Kidney (tissue), 14 donors: ENCODE data around the gene CRB2. TPM values are rescaled to one million over a fixed set of nuclear protein-coding genes. Genes with fewer than 3 reads are reported as not detected.

Source experiments
- DNase-seq, 5 donors: peaks; one replicate each; pipeline ENCODE4 v3.0.0-alpha.2; 2013 to 2020
- FAIRE-seq: peaks from 2 replicates; lab custom pipeline; 2012; peaks lifted over from hg19 to GRCh38; lab: Jason Lieb, UNC
- H3K27ac ChIP-seq, 2 donors: one replicate each; pipeline ENCODE4 v1.7.0; 2013; ENCODE audit warnings: low read depth in 2 of 2, low read length in 2 of 2, inconsistent platforms in 1 of 2
- H3K27me3 ChIP-seq: one replicate; pipeline ENCODE4 v1.7.1; 2013; ENCODE audit warnings: low read length, inconsistent platforms; ENCODE audit not compliant: control insufficient read depth, insufficient read depth
- H3K36me3 ChIP-seq, 3 donors: one replicate each; pipeline versions ENCODE4 v1.7.0 to v1.7.1; 2013; ENCODE audit warnings: low read length in 3 of 3, control low read depth in 1 of 3, inconsistent platforms in 1 of 3; ENCODE audit not compliant: insufficient read depth in 3 of 3, control insufficient read depth in 2 of 3
- H3K4me1 ChIP-seq, 3 donors: one replicate each; pipeline versions ENCODE4 v1.7.0 to v1.7.1; 2013; ENCODE audit warnings: low read length in 3 of 3, inconsistent platforms in 1 of 3, low read depth in 1 of 3; ENCODE audit not compliant: control insufficient read depth in 2 of 3, insufficient read depth in 2 of 3
- H3K4me3 ChIP-seq, 3 donors: one replicate each; pipeline versions ENCODE4 v1.7.0 to v1.8.1; 2013; ENCODE audit warnings: low read length in 3 of 3, control low read depth in 1 of 3, inconsistent platforms in 1 of 3
- H3K9ac ChIP-seq, 3 donors: one replicate each; pipeline versions ENCODE4 v1.7.0 to v1.7.1; 2013; ENCODE audit warnings: low read length in 3 of 3, control low read depth in 1 of 3, inconsistent platforms in 1 of 3
- H3K9me3 ChIP-seq, 3 donors: one replicate each; pipeline versions ENCODE4 v1.7.0 to v1.7.1; 2013; ENCODE audit warnings: low read length in 3 of 3, control low read depth in 1 of 3, inconsistent platforms in 1 of 3; ENCODE audit not compliant: control insufficient read depth in 2 of 3, insufficient read depth in 1 of 3
- intact Hi-C: fragments of 100-400 bp; cut with DNase I; formaldehyde crosslinking; loops from one replicate; pipeline ENCODE4 v1.11.1; 2022
- polyA plus RNA-seq: library from polyadenylated mRNA; stranded (reverse); fragments of 350-450 nt; fragmentation: Illumina TruSeq; extraction: RNeasy Lipid Tissue Mini Kit (QIAGEN cat#74804); gene quantifications from one replicate; pipeline ENCODE4 v1.2.3, GENCODE V29; 2014; ENCODE audit warnings: low read depth, low replicate concordance; ENCODE audit not compliant: insufficient read depth
- total RNA-seq: library from RNA; stranded (reverse); fragmentation: NEBNext Ultra II Directional; extraction: Animal tissue kit (Norgen Biotek cat#: 25700); gene quantifications from one replicate; pipeline ENCODE4 v1.2.1, GENCODE V29; 2021
- TF ChIP-seq, protein P1 (sequence below): IDR thresholded peaks from 3 replicates; pipeline ENCODE4 v1.5.1; 2012; ENCODE audit warnings: mild to moderate bottlenecking, moderate library complexity, borderline replicate concordance; ENCODE audit not compliant: insufficient read depth; ENCODE audit errors: extremely low read depth
- donor health status: control.
- donor health status: control.
- donor health status: control.
- donor health status: control.
- donor health status: control.
- donor health status: DM: yes; HTN: yes; CAD: no.
- donor health status: Normal renal cell carcinoma (clear cell type).

Gene CRB2
- total and polyA plus RNA-seq, 2 donors from 2014 or later, result 0.88 to 8.4 TPM

DNA sequence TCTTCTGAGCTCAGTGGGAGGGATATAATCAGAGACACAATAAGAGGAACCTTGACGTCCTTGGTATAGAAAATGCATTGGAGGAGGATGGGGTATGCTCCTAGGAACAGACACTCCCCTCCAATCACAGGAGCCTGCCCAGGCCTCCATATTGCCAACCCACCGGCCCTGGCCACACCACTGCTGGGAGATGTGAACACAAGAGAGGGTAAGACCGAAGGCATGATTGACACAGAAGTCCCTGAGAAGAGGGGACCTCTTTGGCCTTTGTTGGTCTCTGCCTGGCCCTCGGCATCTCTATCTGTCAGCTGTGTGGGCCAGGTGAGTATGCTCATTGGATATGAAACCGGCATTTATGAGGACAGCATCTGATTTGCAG lies 62.0 kb downstream of the CRB2 start:
- Histone ChIP-seq H3K36me3 (peaks cover 0 to 10% (median 5%) of the 10 kb centered on the region in 3 donors), H3K4me1 (peaks cover 0 to 2% (median 0%) of the 10 kb centered on the region in 3 donors), H3K4me3 (no peak overlapping the region), H3K27ac (no peak overlapping the region), H3K9ac (no peak overlapping the region), H3K27me3 (no peaks in the 10 kb centered on the region), H3K9me3 (no peaks in the 10 kb centered on the region)
- intact Hi-C loops, result no loop called here
- no peak for FAIRE-seq
- DNase-seq, result peak in 1 of 5 donors; percentile 13
- TF ChIP-seq, protein P1, sequence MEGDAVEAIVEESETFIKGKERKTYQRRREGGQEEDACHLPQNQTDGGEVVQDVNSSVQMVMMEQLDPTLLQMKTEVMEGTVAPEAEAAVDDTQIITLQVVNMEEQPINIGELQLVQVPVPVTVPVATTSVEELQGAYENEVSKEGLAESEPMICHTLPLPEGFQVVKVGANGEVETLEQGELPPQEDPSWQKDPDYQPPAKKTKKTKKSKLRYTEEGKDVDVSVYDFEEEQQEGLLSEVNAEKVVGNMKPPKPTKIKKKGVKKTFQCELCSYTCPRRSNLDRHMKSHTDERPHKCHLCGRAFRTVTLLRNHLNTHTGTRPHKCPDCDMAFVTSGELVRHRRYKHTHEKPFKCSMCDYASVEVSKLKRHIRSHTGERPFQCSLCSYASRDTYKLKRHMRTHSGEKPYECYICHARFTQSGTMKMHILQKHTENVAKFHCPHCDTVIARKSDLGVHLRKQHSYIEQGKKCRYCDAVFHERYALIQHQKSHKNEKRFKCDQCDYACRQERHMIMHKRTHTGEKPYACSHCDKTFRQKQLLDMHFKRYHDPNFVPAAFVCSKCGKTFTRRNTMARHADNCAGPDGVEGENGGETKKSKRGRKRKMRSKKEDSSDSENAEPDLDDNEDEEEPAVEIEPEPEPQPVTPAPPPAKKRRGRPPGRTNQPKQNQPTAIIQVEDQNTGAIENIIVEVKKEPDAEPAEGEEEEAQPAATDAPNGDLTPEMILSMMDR, result no peak

- TF ChIP-seq, protein P1, result no peak
- H3K9me3 ChIP-seq, result no peaks in the 10 kb centered on the region
- H3K4me3 ChIP-seq, result no peak overlapping the region
- H3K27me3 ChIP-seq, result no peaks in the 10 kb centered on the region
- peaks cover 0 to 10% (median 5%) of the 10 kb centered on the region in 3 donors for H3K36me3 ChIP-seq
- FAIRE-seq, result no peak
- intact Hi-C loops, result no loop called here
- no peak overlapping the region for H3K9ac ChIP-seq
- peaks cover 0 to 2% (median 0%) of the 10 kb centered on the region in 3 donors for H3K4me1 ChIP-seq
- DNase-seq, result peak in 1 of 5 donors; percentile 44
- H3K27ac ChIP-seq, result no peak overlapping the region
Measured at GRCh38 chr9:123418506-123418905, 62.5 kb downstream of the CRB2 start.

DNA sequence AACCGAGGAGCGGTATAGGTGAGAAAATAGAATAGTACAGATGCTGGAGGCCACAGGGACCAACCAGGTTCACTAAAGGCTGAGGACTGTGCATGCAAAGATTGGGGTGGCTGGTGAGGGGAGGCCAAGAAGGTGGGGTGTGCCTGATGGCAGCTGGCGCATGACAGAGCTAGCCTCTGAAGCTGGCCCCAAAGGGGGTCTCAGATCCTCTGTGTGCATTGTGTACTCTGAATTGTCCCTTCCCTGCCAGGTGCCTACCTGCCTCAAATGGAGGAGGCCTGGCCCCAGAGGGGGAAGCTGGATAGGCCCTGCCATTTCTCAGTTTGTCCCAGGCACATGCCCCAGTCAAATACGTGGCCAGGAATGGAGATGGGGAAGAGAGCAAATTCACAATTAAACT lies 63.1 kb downstream of the CRB2 start:
- TF ChIP-seq, protein P1, result no peak
- DNase-seq (peak in 2 of 5 donors; percentile 24 to 46), FAIRE-seq (no peak)
- H3K27me3 ChIP-seq, result no peaks in the 10 kb centered on the region
- no peak overlapping the region for H3K9ac ChIP-seq
- no peak overlapping the region for H3K4me3 ChIP-seq
- peaks cover 0 to 10% (median 5%) of the 10 kb centered on the region in 3 donors for H3K36me3 ChIP-seq
- no peak overlapping the region for H3K27ac ChIP-seq
- H3K9me3 ChIP-seq, result no peaks in the 10 kb centered on the region
- peaks cover 0 to 2% (median 0%) of the 10 kb centered on the region in 3 donors for H3K4me1 ChIP-seq
- intact Hi-C loops, result no loop called here
